ENCODE measurements around the gene SYT9. TPM values are rescaled to one million over a fixed set of nuclear protein-coding genes. Genes with fewer than 3 reads are reported as not detected.

SYT9 gene, protein sequence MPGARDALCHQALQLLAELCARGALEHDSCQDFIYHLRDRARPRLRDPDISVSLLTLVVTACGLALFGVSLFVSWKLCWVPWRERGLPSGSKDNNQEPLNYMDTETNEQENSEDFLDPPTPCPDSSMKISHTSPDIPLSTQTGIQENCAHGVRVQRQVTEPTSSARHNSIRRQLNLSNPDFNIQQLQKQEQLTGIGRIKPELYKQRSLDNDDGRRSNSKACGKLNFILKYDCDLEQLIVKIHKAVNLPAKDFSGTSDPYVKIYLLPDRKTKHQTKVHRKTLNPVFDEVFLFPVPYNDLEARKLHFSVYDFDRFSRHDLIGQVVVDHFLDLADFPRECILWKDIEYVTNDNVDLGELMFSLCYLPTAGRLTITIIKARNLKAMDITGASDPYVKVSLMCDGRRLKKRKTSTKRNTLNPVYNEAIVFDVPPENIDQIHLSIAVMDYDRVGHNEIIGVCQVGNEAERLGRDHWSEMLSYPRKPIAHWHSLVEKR
- total RNA-seq (2022; extraction: Qiagen RNA extraction; ENCODE audit: low read depth), result 0.13 to 0.25 TPM (median 0.17 TPM) in 5 replicates

DNA sequence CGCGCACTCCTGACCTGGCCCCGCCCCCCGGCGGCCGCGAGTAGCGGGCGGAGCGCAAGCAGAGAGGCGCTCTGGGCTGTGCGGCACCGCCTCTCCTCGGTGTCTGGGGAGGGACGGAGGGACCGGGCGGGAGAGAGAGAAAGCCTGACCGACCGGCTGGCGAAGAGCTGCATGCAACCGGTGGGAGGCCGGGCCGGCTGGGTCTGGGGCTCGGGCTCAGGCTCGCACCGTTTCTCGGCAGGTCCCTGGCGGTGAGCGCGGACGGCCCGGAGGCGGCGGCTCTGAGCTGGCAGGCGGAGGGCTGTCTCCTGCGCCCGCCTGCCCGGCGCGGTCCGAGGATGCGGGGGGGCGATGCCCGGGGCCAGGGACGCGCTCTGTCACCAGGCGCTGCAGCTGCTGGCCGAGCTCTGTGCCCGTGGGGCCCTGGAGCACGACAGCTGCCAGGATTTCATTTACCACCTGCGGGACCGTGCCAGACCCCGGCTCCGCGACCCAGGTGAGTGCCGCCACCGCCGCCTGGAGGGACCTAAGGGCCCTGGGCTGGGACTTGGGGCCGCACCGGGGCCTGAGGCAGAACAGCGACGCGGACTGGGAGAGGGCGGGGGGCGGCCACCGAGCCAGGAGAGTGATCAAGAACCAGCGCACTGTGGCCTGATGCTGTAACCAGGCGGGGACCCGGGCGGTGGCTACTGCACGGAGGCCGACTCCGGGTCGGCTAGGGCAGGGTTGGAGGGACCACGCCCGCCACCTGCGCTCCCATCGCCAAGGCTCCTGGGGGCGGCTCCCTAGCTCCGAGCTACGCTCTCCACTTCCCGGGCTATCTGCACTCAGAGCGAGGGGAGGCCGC lies at the start of gene SYT9:
SYT9 (plus strand) TSS at position 69 of the 847 bp plus-strand sequence; CDS start at position 352, 283 bp downstream.

DNA sequence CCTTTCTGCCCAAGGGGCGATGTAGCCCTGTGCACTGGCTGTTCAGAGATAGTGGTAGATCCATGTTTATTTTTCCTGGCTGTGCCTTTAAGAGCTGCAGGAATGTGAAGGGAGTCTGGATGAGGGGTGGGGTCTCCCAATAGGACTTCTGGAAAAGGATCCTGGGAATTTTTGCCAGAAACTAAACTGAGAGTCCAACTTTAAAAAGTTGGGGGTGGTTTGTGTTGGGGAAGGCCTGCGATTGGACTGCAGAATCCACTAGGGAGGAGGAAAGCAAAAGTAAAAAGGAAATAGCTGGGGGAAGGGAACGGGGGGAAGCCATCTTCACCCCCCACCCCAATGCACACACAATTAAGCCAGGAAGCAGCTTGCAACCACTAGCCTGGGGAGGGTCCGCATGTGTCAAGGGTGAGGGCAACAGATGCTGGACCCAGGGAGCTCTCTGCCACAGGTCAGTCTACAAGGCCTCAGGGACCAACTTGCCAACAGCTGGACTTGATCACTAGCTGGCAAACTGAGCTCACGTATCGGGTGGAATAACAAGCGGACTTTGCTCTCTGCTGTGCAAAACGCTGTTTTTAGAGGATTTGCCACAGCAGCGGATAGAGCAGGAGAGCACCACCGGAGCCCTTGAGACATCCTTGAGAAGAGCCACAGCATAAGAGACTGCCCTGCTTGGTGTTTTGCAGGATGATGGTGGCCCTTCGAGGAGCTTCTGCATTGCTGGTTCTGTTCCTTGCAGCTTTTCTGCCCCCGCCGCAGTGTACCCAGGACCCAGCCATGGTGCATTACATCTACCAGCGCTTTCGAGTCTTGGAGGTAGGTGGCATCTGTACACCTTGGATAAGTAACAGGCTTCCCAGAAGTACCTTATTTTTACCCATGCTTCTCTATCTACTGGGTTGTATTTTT lies 233.7 kb downstream of the SYT9 start, which contains the start of gene OLFML1:
OLFML1 (plus strand) TSS at position 321 of the 912 bp plus-strand sequence; CDS start at position 691, 370 bp downstream.

DNA sequence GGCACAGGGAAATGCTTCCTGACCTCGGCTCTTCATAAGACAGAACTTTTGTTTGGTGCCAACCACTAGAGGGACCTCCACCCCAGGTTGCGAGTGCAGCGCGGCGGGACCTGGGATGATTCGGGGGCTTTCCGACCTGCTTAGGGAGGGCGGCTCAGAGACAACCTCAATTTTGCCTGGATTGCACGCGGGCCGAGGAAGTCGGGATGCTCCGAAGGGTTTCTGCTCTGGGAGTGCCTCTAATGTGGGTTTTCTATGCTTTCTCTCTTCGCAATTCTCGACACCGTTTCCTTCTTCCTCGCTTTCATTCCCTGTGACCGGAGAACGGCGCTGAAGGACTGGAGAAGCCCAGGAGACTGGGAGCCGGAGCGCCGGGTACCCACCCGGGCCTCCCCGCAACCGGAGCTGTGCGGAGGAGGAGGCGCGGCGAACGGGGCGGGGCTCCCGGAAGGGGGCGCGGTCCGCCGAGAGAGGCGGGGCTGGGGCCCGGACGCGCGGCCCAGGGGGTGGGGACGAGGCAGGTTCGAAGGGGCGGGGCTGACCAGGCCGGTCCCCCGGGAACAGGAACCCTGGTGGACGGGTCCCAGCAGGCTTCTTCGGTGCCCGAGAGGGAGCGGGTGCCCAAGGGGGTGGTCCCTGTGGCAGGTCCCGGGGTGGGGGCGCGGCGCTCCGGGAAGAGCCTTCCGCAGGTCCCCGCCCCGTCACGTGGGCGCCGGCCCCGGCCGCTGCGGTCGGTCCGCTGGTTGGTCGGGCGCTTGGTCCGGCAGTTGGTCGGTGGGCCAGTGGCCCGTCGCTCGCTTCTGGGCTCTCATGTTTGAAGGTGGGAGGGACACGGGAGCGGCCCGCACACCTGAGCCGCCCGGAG lies 261.8 kb downstream of the SYT9 start, which contains the start of gene PPFIBP2:
PPFIBP2 (plus strand) TSS at position 766 of the 865 bp plus-strand sequence. CDS start 35,477 bp downstream, outside the sequence.

Other genes with a start within 250 kb of the SYT9 start
- 0.53 to 1.9 TPM (median 0.95 TPM) in 5 replicates for gene ZNF214, start 231.6 kb upstream of the SYT9 start, total RNA-seq (2022; extraction: Qiagen RNA extraction; ENCODE audit: low read depth)
- gene NLRP14, start 231.4 kb upstream of the SYT9 start, total RNA-seq (2022; extraction: Qiagen RNA extraction; ENCODE audit: low read depth), result not detected in 5 replicates
- gene RBMXL2, start 162.9 kb upstream of the SYT9 start, total RNA-seq (2022; extraction: Qiagen RNA extraction; ENCODE audit: low read depth), result not detected in 5 replicates
- gene OLFML1, start 233.6 kb downstream of the SYT9 start, total RNA-seq (2022; extraction: Qiagen RNA extraction; ENCODE audit: low read depth), result not detected in 5 replicates

Measured in A549 treated with DMSO at 1 μM for 4 hours (cell line).